ENCODE results near the gene GNAI1.

GRCh38 chr7:80187727-80188126, 53.1 kb downstream of the GNAI1 start:
- TF ChIP-seq CTCF (IDR thresholded peaks at IDR 0.05): no peak
- TF ChIP-seq POLR2A (IDR thresholded peaks at IDR 0.05): no peak
- TF ChIP-seq POLR2AphosphoS5 (IDR thresholded peaks at IDR 0.05; ENCODE audit: insufficient read depth in 1 of 2, low read depth in 1 of 2): no peak

All from vagina (tissue), 2 donors.